GM21576 (cell line): ENCODE data around the gene CFDP1.
"Not testable (repeated sequence)": the region's sequence is repeated elsewhere in the genome, so short reads cannot be mapped to it uniquely, and the experiment has no call there.

ENCODE experiments used
- ATAC-seq: cut with Tn5 transposase; IDR thresholded peaks from one replicate; pipeline ENCODE4 v1.9.1; 2021; ENCODE audit warnings: mild to moderate bottlenecking, moderate library complexity; ENCODE audit not compliant: unreplicated experiment

CFDP1 gene

GRCh38 chr16:75304521-75305363 is 128.6 kb downstream of the CFDP1 start:
- ATAC-seq = no peak

DNA sequence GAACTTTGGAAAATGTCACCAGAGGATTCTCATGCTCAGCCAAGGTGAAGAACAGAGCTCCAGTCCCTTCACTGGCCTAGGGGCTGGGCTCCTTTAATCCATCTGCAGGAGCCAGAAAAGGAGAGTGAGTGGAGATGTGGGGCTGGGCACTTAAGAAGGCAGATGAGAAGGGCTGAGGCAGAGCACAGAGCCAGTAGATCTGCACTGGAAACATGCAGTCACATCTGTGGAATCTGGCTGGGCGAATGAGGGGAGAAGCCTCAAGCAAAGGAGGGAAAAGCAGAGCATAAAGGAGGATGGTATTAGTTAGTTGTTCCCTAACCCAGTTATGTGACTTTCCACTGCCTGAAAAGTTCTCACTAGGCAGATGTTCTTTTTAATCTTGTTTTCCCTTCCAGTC is 131.5 kb downstream of the CFDP1 start:
- ATAC-seq = no peak

GRCh38 chr16:75298267-75298666 is 135.0 kb downstream of the CFDP1 start:
- no peak for ATAC-seq

- no peak for ATAC-seq
Observed at GRCh38 chr16:75296606-75297005, 136.7 kb downstream of the CFDP1 start.

- no peak for ATAC-seq
Observed at GRCh38 chr16:75294773-75295459, 138.4 kb downstream of the CFDP1 start.

- no peak for ATAC-seq
Observed at GRCh38 chr16:75293772-75294171, 139.5 kb downstream of the CFDP1 start.

DNA sequence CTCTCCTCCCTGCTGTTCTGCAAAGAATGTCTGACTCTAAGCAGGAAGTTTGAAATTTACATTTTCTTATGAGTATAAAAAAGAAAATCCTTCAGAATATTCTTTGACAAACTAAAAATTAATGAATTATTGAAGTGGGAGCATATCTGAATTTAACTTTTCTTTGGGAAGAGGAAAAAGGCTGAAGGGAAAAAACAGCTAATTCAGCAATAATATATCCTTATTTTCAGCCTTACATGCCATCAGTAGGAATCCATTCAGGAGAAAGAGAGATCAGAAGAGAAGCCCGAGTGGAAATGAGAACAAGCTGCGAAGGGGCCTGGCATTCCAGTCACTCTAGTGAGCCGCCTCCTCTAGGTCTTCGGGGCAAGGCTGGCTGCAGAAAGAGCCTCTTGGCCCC is 140.1 kb downstream of the CFDP1 start:
- no peak for ATAC-seq

DNA sequence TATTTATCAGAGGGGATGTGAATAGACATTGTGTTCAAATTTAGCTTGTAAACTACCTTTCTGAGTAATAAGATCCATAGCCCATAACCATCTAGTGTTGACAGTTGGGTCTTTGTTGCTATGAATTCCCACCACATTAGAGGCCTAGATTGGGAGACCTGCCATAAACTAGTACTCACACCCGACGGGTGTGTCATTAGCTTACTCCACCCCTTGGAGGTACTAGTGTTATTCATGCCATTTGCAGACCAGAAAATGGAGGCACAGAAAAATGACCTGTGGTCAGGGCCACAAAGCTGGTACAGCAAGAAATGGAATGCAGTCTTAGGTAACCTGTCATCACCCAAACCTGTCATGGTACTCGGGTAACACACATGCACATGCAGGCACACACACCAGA is 140.6 kb downstream of the CFDP1 start:
- no peak for ATAC-seq

- no peak for ATAC-seq
Observed at GRCh38 chr16:75289189-75289588, 144.1 kb downstream of the CFDP1 start.

GRCh38 chr16:75288596-75289120 is 144.6 kb downstream of the CFDP1 start:
- ATAC-seq = no peak

GRCh38 chr16:75288181-75288580 is 145.1 kb downstream of the CFDP1 start:
- ATAC-seq = no peak

GRCh38 chr16:75287708-75288107 is 145.6 kb downstream of the CFDP1 start:
- ATAC-seq = no peak

- no peak for ATAC-seq
Observed at GRCh38 chr16:75286389-75286788, 146.9 kb downstream of the CFDP1 start.

- no peak for ATAC-seq
Observed at GRCh38 chr16:75282466-75283281, 150.6 kb downstream of the CFDP1 start.

- no peak for ATAC-seq
Observed at GRCh38 chr16:75281826-75282225, 151.5 kb downstream of the CFDP1 start.

GRCh38 chr16:75281009-75281408 is 152.3 kb downstream of the CFDP1 start:
- ATAC-seq = not testable (repeated sequence)

GRCh38 chr16:75280331-75280804 is 152.9 kb downstream of the CFDP1 start:
- no peak for ATAC-seq

DNA sequence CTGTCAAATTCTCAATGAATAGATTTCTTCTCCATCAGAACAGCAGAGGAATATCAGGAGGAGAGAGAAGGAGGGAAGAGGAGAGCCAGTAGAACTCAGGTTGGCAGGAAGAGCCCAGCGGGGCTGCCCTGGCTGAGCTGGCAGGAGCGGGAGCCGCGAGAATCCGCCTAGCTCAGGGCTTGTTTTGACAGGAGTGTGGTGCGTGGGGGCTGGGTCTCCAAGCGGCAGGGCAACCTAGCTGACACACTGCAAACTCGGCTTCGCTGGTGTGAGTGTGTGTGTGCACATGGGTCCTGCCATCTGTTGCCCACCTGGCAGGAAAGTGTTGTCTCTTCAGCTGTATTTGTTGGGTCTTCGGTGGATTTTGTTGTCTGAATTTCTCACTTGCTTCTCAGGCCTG is 154.0 kb downstream of the CFDP1 start:
- no peak for ATAC-seq

- no peak for ATAC-seq
Observed at GRCh38 chr16:75273054-75273925, 160.0 kb downstream of the CFDP1 start.

DNA sequence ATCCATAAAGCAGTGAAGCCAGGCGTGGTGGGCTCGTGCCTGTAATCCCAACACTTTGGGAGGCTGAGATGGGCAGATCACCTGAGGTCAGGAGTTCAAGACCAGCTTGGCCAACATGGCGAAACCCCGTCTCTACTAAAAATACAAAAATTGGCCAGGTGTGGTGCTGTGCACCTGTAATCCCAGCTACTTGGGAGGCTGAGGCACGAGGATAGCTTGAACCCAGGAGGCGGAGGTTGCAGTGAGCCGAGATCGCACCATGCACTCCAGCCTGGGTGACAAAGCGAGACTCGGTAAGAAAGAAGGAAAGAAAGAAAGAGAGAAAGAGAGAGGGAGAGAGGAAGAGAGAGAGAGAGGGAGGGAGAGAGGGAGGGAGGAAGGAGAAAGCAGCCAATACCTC is 160.7 kb downstream of the CFDP1 start:
- ATAC-seq = not testable (repeated sequence)
